NCI-H446 treated with DMSO at 0.1 percent for 48 hours (cell line): ENCODE data around the gene BPIFB2.

Experiments used
- DNase-seq: peaks from one replicate; lab custom pipeline; 2025; lab: John Stamatoyannopoulos, UW

BPIFB2 gene

GRCh38 chr20:32984631-32985354 lies 22.7 kb upstream of the BPIFB2 start:
- no peak for DNase-seq

GRCh38 chr20:32985596-32985995 lies 21.9 kb upstream of the BPIFB2 start:
- no peak for DNase-seq

- DNase-seq, result no peak
Observed at GRCh38 chr20:32986331-32986966, 21.1 kb upstream of the BPIFB2 start.

GRCh38 chr20:32987044-32987825 lies 20.3 kb upstream of the BPIFB2 start:
- no peak for DNase-seq

- no peak for DNase-seq
Observed at GRCh38 chr20:32988008-32988407, 19.5 kb upstream of the BPIFB2 start.

- DNase-seq, result no peak
Observed at GRCh38 chr20:32989507-32990283, 17.8 kb upstream of the BPIFB2 start.

GRCh38 chr20:32990426-32990825 lies 17.1 kb upstream of the BPIFB2 start:
- DNase-seq, result no peak

- DNase-seq, result no peak
Observed at GRCh38 chr20:32991383-32991782, 16.1 kb upstream of the BPIFB2 start.

- no peak for DNase-seq
Observed at GRCh38 chr20:32991792-32992641, 15.5 kb upstream of the BPIFB2 start.

GRCh38 chr20:32993496-32994050 lies 13.9 kb upstream of the BPIFB2 start:
- no peak for DNase-seq

- DNase-seq, result no peak
Observed at GRCh38 chr20:32995802-32996201, 11.7 kb upstream of the BPIFB2 start.

- no peak for DNase-seq
Observed at GRCh38 chr20:32997431-32997830, 10.1 kb upstream of the BPIFB2 start.

GRCh38 chr20:32999603-33000250 lies 7.8 kb upstream of the BPIFB2 start:
- DNase-seq, result no peak

GRCh38 chr20:33000802-33001466 lies 6.6 kb upstream of the BPIFB2 start:
- no peak for DNase-seq

GRCh38 chr20:33002087-33002808 lies 5.3 kb upstream of the BPIFB2 start:
- DNase-seq, result no peak

- no peak for DNase-seq
Observed at GRCh38 chr20:33004141-33004751, 3.3 kb upstream of the BPIFB2 start, which contains the start of gene SUN5. TSS of gene SUN5 (minus strand) at chr20:33004433. CDS start at chr20:33004340, 93 bp downstream.

- no peak for DNase-seq
Observed at GRCh38 chr20:33005132-33005566, 2.4 kb upstream of the BPIFB2 start.
